ENCODE measurements around the gene IPO4.

IPO4 gene

DNA sequence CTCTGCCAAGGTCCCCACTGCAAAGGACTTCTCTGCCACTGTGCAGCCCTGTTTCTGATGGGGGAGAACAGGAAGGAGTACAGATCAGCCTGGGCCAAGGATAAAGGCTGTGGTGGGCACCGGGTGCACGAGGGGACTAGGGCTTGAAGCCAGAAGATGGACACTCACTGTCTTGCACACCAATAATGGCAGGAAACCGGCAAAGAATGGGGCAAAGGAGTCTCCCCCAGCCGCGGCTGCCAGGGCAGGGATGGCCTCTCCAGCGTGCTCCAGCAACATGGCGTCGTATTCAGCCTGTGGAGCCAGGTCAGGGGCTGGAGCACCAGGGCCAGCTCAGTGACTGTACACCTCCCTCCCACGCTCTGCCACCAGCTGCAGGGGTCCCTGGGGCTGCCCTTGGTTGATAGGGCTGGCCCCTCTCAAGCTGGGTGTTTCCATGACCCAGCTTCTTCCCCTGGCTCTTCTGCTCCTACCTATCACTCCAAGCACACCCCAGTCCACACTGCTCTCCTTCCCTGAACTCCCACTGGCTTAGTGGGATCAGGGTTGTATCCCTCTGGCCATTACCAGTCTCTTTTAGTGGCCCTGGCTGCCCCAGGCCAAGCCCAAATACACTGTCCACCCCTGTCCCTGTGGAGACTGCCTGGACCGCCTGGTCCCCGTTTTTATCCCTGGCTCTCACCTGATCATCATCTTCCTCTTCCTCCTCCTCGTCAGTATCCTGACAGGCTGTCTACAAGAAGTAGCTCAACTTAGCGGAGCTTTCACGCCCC is 6.3 kb downstream of the IPO4 start:
- H3K14ac ChIP-seq (ENCODE audit: low read length in 2 of 2) = no peak overlapping the region
- H2BK15ac ChIP-seq (ENCODE audit: low read depth, poor library complexity, severe bottlenecking) = no peak overlapping the region
- H2BK5ac ChIP-seq (ENCODE audit: low read depth, low read length, poor library complexity, severe bottlenecking) = no peak overlapping the region
- H3K36me3 ChIP-seq (ENCODE audit: control insufficient read depth in 1 of 2, insufficient read depth in 2 of 2, low read depth in 1 of 2, low read length in 2 of 2) = peaks cover 95% of the 10 kb centered on the region in 2 experiments
- no peak overlapping the region for H4K91ac ChIP-seq (ENCODE audit: low read length)
- no peak overlapping the region for H3K23ac ChIP-seq (ENCODE audit: low read length in 2 of 2)
- H3K18ac ChIP-seq (ENCODE audit: low read depth in 1 of 2, low read length in 2 of 2) = no peak overlapping the region
- no peak for DNase-seq
- H2BK12ac ChIP-seq (ENCODE audit: low read length in 2 of 2) = no peak overlapping the region
- no peak overlapping the region for H2AFZ ChIP-seq (ENCODE audit: low read depth, low read length)
- peaks cover 36% of the 10 kb centered on the region for H3K79me1 ChIP-seq (replicated peaks; ENCODE audit: low read length, poor library complexity, severe bottlenecking)
- WGBS = 94% methylated on average over 14 of the region's 14 CpGs
- no peak overlapping the region for H4K8ac ChIP-seq (ENCODE audit: low read length)
- no peak overlapping the region for H3K27ac ChIP-seq (ENCODE audit: low read length, poor library complexity, severe bottlenecking)
- H3K4me1 ChIP-seq (ENCODE audit: control insufficient read depth, insufficient read depth, low read depth, low read length) = peaks cover 16% of the 10 kb centered on the region
- H3K27me3 ChIP-seq (ENCODE audit: control insufficient read depth in 1 of 2, insufficient read depth in 1 of 2, low read length in 2 of 2) = no peaks in the 10 kb centered on the region
- H3K4me3 ChIP-seq (ENCODE audit: insufficient read depth in 1 of 2, low read depth in 1 of 2, low read length in 2 of 2) = no peak overlapping the region
- H3K9ac ChIP-seq (ENCODE audit: low read length) = no peak overlapping the region
- no peak overlapping the region for H2BK120ac ChIP-seq (ENCODE audit: low read depth, low read length)
- H3K9me3 ChIP-seq (ENCODE audit: control insufficient read depth, low read length) = no peaks in the 10 kb centered on the region
- no peak overlapping the region for H3K4me2 ChIP-seq (ENCODE audit: low read length, poor library complexity, severe bottlenecking)
- no peak overlapping the region for H2AK5ac ChIP-seq (ENCODE audit: low read length, severe bottlenecking)
- no peak overlapping the region for H3K4ac ChIP-seq (ENCODE audit: low read depth in 1 of 2, low read length in 2 of 2)

DNA sequence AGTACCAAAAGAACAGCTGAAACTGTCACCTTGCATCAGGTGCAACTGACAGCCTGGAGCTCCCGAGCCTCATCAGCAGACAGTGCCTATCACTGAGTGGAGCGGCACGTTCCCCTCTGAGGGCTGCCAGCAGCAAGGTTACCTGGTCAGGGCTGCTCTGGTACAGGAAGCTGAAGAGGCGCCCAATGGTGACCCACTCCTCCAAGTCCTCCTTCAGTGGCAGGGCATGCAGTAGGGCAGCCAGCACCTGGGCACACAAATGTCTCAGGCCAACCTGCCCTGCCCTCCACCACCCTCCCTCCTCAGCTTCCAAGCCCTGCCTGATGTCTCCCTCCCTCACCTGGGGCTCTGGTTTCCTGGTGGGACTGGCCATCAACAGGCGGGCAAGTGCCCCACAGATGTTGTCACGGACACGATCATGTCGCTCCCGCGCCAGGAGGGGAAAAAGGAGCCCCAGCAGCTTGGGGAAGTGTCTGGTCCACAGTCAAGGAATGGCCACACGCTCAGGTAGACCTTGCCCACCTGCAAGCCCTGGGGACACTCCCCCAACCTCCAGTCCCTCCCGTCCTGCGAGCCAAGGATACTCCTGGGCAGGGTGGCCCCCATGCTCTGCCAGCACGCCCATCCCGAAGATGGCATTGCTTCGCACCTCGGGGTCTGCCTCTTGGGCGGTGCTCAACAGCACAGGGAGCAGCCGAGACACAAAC is 7.1 kb downstream of the IPO4 start:
- H4K8ac ChIP-seq (ENCODE audit: low read length) = no peak overlapping the region
- 96% methylated on average over 19 of the region's 19 CpGs for WGBS
- H3K36me3 ChIP-seq (ENCODE audit: control insufficient read depth in 1 of 2, insufficient read depth in 2 of 2, low read depth in 1 of 2, low read length in 2 of 2) = peaks cover 95% of the 10 kb centered on the region in 2 experiments
- H3K14ac ChIP-seq (ENCODE audit: low read length in 2 of 2) = no peak overlapping the region
- H2BK15ac ChIP-seq (ENCODE audit: low read depth, poor library complexity, severe bottlenecking) = no peak overlapping the region
- H2BK120ac ChIP-seq (ENCODE audit: low read depth, low read length) = no peak overlapping the region
- H2BK5ac ChIP-seq (ENCODE audit: low read depth, low read length, poor library complexity, severe bottlenecking) = no peak overlapping the region
- H3K18ac ChIP-seq (ENCODE audit: low read depth in 1 of 2, low read length in 2 of 2) = no peak overlapping the region
- no peak overlapping the region for H3K23ac ChIP-seq (ENCODE audit: low read length in 2 of 2)
- H3K4ac ChIP-seq (ENCODE audit: low read depth in 1 of 2, low read length in 2 of 2) = no peak overlapping the region
- no peak overlapping the region for H3K4me3 ChIP-seq (ENCODE audit: insufficient read depth in 1 of 2, low read depth in 1 of 2, low read length in 2 of 2)
- no peak overlapping the region for H2AK5ac ChIP-seq (ENCODE audit: low read length, severe bottlenecking)
- H3K27me3 ChIP-seq (ENCODE audit: control insufficient read depth in 1 of 2, insufficient read depth in 1 of 2, low read length in 2 of 2) = no peaks in the 10 kb centered on the region
- no peak overlapping the region for H2AFZ ChIP-seq (ENCODE audit: low read depth, low read length)
- peaks cover 40% of the 10 kb centered on the region for H3K79me1 ChIP-seq (replicated peaks; ENCODE audit: low read length, poor library complexity, severe bottlenecking)
- peaks cover 16% of the 10 kb centered on the region for H3K4me1 ChIP-seq (ENCODE audit: control insufficient read depth, insufficient read depth, low read depth, low read length)
- H3K9ac ChIP-seq (ENCODE audit: low read length) = no peak overlapping the region
- no peak overlapping the region for H3K4me2 ChIP-seq (ENCODE audit: low read length, poor library complexity, severe bottlenecking)
- H2BK12ac ChIP-seq (ENCODE audit: low read length in 2 of 2) = no peak overlapping the region
- no peaks in the 10 kb centered on the region for H3K9me3 ChIP-seq (ENCODE audit: control insufficient read depth, low read length)
- H3K27ac ChIP-seq (ENCODE audit: low read length, poor library complexity, severe bottlenecking) = no peak overlapping the region
- no peak for DNase-seq
- H4K91ac ChIP-seq (ENCODE audit: low read length) = no peak overlapping the region

DNA sequence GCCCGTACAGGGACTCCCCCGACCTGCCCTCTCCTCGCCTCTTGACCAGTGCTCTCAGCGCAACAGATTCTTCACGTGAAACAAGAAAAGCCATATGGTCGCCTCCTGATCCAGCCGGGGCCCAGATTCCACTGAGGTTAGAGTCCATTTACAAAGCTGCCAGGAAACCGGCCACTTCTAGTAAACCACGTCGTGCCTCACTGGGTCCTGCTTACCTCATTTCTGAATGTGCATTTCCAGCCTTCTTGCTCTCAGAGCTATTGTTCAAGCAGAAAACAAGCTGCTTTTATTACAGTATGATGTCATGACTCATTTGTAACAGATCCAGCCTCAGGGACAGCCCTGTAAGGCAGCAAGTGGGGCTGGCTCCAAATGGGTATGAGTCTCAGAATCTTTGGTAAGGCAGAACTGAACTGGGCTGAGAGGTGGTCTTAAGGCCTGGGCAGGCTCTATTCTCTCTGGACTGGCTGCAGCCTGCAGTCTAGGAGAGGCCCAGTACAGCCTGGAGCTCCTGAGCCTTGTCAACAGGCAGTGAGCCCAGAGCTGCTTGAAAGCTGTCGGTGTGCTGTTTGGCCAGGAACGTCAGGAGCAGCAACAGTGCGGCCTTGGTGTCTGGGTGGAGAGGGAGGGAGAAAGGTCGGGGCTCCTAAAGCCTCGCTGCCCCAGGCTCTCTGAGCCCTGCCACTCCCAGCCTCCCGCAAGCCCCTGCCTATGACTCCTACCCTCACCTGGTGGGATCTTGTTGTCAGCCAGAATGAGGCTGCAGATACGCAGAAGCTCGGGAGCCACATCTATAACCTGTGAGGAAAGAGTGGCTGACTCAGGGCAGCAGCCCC is 8.4 kb downstream of the IPO4 start:
- no peak overlapping the region for H3K4me3 ChIP-seq (ENCODE audit: insufficient read depth in 1 of 2, low read depth in 1 of 2, low read length in 2 of 2)
- H3K79me1 ChIP-seq (replicated peaks; ENCODE audit: low read length, poor library complexity, severe bottlenecking) = peaks cover 30% of the 10 kb centered on the region
- no peak overlapping the region for H2BK15ac ChIP-seq (ENCODE audit: low read depth, poor library complexity, severe bottlenecking)
- no peak overlapping the region for H2BK120ac ChIP-seq (ENCODE audit: low read depth, low read length)
- H2BK12ac ChIP-seq (ENCODE audit: low read length in 2 of 2) = no peak overlapping the region
- peaks cover 90 to 93% of the 10 kb centered on the region in 2 experiments for H3K36me3 ChIP-seq (ENCODE audit: control insufficient read depth in 1 of 2, insufficient read depth in 2 of 2, low read depth in 1 of 2, low read length in 2 of 2)
- H2AK5ac ChIP-seq (ENCODE audit: low read length, severe bottlenecking) = peak overlapping the region; percentile 19
- H3K23ac ChIP-seq (ENCODE audit: low read length in 2 of 2) = no peak overlapping the region
- no peak overlapping the region for H3K14ac ChIP-seq (ENCODE audit: low read length in 2 of 2)
- no peak overlapping the region for H3K4me2 ChIP-seq (ENCODE audit: low read length, poor library complexity, severe bottlenecking)
- peak overlapping the region; percentile 83 for H3K9ac ChIP-seq (ENCODE audit: low read length)
- WGBS = 91% methylated on average over 15 of the region's 18 CpGs
- no peaks in the 10 kb centered on the region for H3K9me3 ChIP-seq (ENCODE audit: control insufficient read depth, low read length)
- H4K8ac ChIP-seq (ENCODE audit: low read length) = no peak overlapping the region
- H4K91ac ChIP-seq (ENCODE audit: low read length) = no peak overlapping the region
- no peak overlapping the region for H2BK5ac ChIP-seq (ENCODE audit: low read depth, low read length, poor library complexity, severe bottlenecking)
- H3K4ac ChIP-seq (ENCODE audit: low read depth in 1 of 2, low read length in 2 of 2) = no peak overlapping the region
- peak overlapping the region; percentile 73 for H3K27ac ChIP-seq (ENCODE audit: low read length, poor library complexity, severe bottlenecking)
- no peaks in the 10 kb centered on the region for H3K27me3 ChIP-seq (ENCODE audit: control insufficient read depth in 1 of 2, insufficient read depth in 1 of 2, low read length in 2 of 2)
- peak; percentile 24 for DNase-seq
- no peak overlapping the region for H2AFZ ChIP-seq (ENCODE audit: low read depth, low read length)
- H3K4me1 ChIP-seq (ENCODE audit: control insufficient read depth, insufficient read depth, low read depth, low read length) = peaks cover 16% of the 10 kb centered on the region
- no peak overlapping the region for H3K18ac ChIP-seq (ENCODE audit: low read depth in 1 of 2, low read length in 2 of 2)
